ENCODE measurements around the gene MST1R. TPM values are rescaled to one million over a fixed set of nuclear protein-coding genes. Genes with fewer than 3 reads are reported as not detected.
A peak's percentile ranks its signal among the peaks of the same experiment; 100 is the strongest.
"Not testable (repeated sequence)": the region's sequence is repeated elsewhere in the genome, so short reads cannot be mapped to it uniquely, and the experiment has no call there.

Gene MST1R
- total RNA-seq (2014; rRNA removed; shearing (Covaris generic)): 1.2 TPM in 2 replicates
- 0.38 and 0.86 TPM in 2 replicates for polyA plus RNA-seq (2015; cell fraction: cytosol; rRNA removed)
- 1.7 and 2.0 TPM in 2 replicates for polyA plus RNA-seq (2015; cell fraction: nucleus; rRNA removed)

GRCh38 chr3:49903451-49904424 lies at the start of gene MST1R:
TSS of gene MST1R (minus strand) at chr3:49903873. CDS start at chr3:49903609, 264 bp downstream.
- no peak for DNase-seq (ENCODE audit: low read depth)

GRCh38 chr3:49952924-49953323 lies 49.3 kb upstream of the MST1R start:
- no peak for DNase-seq (ENCODE audit: low read depth)

GRCh38 chr3:49942651-49943050 lies 39.0 kb upstream of the MST1R start:
- no peak for DNase-seq (ENCODE audit: low read depth)

GRCh38 chr3:49940667-49941249 lies 37.1 kb upstream of the MST1R start:
- DNase-seq (ENCODE audit: low read depth): no peak

GRCh38 chr3:49939858-49940666 lies 36.4 kb upstream of the MST1R start, which contains the start of gene RBM6:
TSS of gene RBM6 (plus strand) at chr3:49940150. CDS start at chr3:49962642, 22,492 bp downstream.
- peak; percentile 98 for DNase-seq (ENCODE audit: low read depth)

GRCh38 chr3:49937090-49937489 lies 33.4 kb upstream of the MST1R start:
- DNase-seq (ENCODE audit: low read depth): no peak

GRCh38 chr3:49932281-49932680 lies 28.6 kb upstream of the MST1R start:
- DNase-seq (ENCODE audit: low read depth): not testable (repeated sequence)

GRCh38 chr3:49930922-49931321 lies 27.2 kb upstream of the MST1R start:
- DNase-seq (ENCODE audit: low read depth): peak; percentile 28

- no peak for DNase-seq (ENCODE audit: low read depth)
Measured at GRCh38 chr3:49930168-49930690, 26.6 kb upstream of the MST1R start.

GRCh38 chr3:49929291-49930167 lies 25.9 kb upstream of the MST1R start, which contains the start of gene MON1A:
TSS of gene MON1A (minus strand) at chr3:49929811. CDS start at chr3:49913346, 16,465 bp downstream.
- DNase-seq (ENCODE audit: low read depth): peak; percentile 94

- no peak for DNase-seq (ENCODE audit: low read depth)
Measured at GRCh38 chr3:49928481-49929017, 24.9 kb upstream of the MST1R start.

- DNase-seq (ENCODE audit: low read depth): no peak
Measured at GRCh38 chr3:49927798-49928197, 24.1 kb upstream of the MST1R start.

- DNase-seq (ENCODE audit: low read depth): no peak
Measured at GRCh38 chr3:49926117-49926728, 22.6 kb upstream of the MST1R start.

GRCh38 chr3:49925485-49925884 lies 21.8 kb upstream of the MST1R start:
- DNase-seq (ENCODE audit: low read depth): no peak

- peak; percentile 90 for DNase-seq (ENCODE audit: low read depth)
Measured at GRCh38 chr3:49924683-49925082, 21.0 kb upstream of the MST1R start.

GRCh38 chr3:49917806-49918590 lies 14.3 kb upstream of the MST1R start:
- DNase-seq (ENCODE audit: low read depth): not testable (repeated sequence)

GRCh38 chr3:49916686-49917085 lies 13.0 kb upstream of the MST1R start:
- no peak for DNase-seq (ENCODE audit: low read depth)

GRCh38 chr3:49914906-49915305 lies 11.2 kb upstream of the MST1R start:
- DNase-seq (ENCODE audit: low read depth): no peak

Measured in HT1080 (cell line).